HG02885 (cell line): Measurements from ENCODE around the gene GPR183.

ENCODE experiments used
- ATAC-seq: cut with Tn5 transposase; IDR thresholded peaks from one replicate; pipeline ENCODE4 v1.9.1; 2021; ENCODE audit warnings: mild to moderate bottlenecking; ENCODE audit not compliant: unreplicated experiment, poor library complexity

GPR183 gene

GRCh38 chr13:99275093-99275469 lies 32.1 kb downstream of the GPR183 start:
- no peak for ATAC-seq

DNA sequence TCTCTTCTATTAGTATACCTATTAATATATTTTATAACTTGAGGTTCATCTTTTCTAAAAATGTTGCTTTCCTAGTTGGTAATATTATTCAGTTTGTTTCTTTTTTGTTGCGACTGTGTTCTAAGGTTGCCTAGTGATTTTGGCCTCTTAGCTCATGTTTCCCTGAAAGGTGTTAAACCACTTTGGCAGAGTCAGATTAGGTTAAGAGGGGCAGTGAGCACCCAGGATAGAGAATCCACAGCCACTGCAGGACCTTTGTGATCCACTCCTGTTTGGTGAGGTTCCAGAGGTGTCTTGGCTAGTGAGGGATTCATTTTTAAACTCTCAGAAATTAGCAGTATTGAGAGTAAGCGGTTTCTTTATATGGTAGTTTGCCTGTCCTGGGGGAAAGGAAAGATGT lies 34.1 kb downstream of the GPR183 start:
- ATAC-seq: no peak

DNA sequence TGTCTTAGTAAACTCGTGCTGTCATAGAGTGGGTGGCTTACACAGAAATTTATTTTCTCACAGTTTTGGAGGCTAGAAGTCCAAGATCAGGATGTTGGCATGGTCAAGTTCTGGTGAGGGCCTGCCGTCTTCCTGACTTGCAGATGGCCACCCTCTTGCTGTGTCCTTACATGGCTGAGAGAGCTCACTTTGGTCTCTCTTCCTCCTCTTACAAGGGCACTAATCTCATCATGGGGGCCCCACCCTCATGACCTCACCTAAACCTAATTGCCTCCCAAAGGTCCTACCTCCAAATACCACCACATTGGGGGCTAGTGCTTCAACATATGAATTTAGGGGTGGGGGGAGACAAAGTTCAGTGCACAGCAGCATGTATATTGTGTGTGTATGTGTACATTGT lies 34.7 kb downstream of the GPR183 start:
- ATAC-seq: no peak

DNA sequence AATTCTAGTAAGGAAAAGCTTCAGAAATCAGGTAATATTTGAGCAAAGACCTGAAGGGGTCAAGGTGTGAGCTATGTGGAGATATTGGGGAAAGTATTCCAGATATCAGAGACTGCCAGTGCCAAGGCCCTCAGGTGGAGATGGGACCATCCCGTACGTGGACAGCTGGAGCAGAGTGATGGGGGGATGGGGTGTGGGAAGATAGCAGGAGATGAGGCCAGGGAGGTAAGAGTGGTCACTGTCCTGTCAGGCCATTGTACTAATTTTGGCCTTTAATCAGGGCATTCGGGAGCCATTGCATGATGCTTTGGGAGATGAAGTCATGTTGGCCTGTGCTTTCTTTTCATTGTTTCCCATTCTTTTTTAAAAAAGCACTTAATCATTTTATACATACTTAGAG lies 36.0 kb downstream of the GPR183 start:
- ATAC-seq: no peak

GRCh38 chr13:99270518-99270917 lies 36.7 kb downstream of the GPR183 start:
- ATAC-seq: no peak

GRCh38 chr13:99269627-99270241 lies 37.5 kb downstream of the GPR183 start:
- peak; percentile 75 for ATAC-seq

- no peak for ATAC-seq
Measured at GRCh38 chr13:99268822-99269221, 38.4 kb downstream of the GPR183 start.

DNA sequence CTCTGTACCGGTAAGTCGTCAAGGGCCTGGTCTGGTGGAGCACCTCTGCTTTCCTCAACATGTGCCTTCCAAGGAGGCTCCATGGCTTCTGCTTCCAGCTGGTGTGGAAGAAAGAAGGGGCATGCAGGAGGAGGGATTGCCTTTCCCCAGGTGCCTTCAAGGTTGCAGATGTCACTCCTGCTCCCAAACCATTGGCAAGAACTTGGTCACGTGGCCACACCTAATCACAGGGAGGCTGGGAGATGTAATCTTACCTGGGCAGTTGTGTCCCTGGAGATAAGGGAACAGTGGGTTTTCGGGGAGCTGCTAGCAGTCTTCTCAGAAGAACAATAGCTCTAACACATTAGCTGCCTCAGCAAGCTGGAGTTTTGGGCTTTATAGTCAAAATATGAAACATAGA lies 39.3 kb downstream of the GPR183 start:
- ATAC-seq: no peak

- no peak for ATAC-seq
Measured at GRCh38 chr13:99266827-99267226, 40.4 kb downstream of the GPR183 start.

GRCh38 chr13:99265821-99266426 lies 41.3 kb downstream of the GPR183 start:
- ATAC-seq: peak; percentile 58

DNA sequence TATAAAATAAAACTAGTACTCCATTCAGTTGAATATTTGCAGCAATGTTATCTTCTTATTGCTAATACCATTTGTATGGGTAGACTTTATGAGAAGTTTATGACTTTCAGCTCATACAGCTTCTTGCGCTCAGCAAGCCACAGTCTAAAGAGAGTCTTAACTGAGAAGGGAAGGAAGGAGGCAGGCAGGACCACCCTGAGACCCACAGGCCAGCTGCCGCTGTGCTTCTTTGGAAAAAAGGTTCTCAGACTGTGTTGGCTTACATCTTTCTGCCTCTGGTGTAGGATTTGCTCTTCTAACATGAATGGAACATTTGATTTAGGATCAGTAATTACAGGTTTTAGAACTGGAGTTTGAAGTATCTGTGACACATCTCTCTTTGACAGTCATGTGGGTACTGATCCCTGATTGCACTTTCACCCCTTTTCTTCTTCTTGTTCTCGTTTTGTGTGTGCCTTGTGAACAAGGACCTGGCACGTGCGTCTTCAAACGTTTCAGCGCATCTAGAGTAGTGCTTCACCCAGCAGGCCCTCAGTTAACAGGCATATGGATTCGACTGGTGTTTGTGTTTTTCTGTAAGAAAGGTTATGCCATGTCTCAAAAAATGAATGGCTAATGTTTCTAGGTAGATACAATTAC lies 41.9 kb downstream of the GPR183 start:
- no peak for ATAC-seq

GRCh38 chr13:99264051-99264450 lies 43.1 kb downstream of the GPR183 start:
- no peak for ATAC-seq

GRCh38 chr13:99263126-99263785 lies 43.9 kb downstream of the GPR183 start:
- ATAC-seq: no peak

DNA sequence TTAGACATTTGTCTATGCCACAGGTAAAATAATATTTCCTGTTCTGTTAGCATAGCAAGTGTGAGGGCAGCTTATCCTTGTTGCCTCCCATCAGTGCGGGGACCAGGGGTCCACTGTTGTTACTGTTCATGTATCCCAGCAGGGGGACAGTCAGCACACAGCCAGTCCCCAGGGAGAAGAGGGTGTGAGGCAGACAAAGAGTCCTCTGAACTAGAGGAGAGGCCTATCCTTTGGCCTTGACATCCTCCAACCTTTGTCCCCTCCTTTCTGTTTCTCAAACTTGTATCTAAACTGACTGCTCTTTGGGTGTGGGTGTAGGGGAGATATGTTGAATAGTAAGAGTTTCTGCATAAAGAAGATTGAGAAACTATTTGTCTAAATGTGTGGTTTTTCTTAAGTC lies 46.1 kb downstream of the GPR183 start:
- ATAC-seq: no peak

- no peak for ATAC-seq
Measured at GRCh38 chr13:99260216-99260615, 47.0 kb downstream of the GPR183 start.

GRCh38 chr13:99258946-99259345 lies 48.3 kb downstream of the GPR183 start:
- ATAC-seq: peak; percentile 68

DNA sequence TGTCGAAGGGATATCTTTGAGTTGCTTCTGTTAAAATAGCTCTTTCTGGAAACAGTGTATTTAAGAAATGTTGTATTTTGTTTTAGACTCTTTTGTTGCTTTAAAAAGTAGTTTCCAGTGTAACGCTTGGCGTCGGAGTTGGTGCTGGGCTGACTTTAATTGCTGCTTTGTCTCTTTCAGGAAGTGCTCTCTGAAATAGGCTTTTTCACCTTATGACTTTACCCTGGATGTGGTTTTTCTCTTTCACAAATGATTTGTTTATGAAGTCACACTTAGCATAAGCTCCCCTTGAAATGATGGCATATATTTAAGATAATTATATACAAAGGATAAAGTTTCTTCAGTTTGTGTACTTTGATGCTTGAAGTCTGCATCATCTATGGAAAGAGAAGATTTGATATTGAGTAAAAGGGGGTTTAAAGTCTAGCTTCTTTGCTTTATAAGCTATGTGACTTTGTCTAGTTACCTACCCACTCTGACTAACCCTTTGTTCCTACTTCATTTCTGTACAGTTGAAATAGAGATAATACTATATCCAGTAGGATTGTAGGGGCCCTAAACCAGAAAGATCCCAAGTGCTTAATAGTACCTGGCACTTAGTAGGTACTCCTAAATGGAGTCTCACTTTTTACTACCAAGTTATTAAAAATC lies 48.9 kb downstream of the GPR183 start, which contains the start of gene GPR18:
Gene GPR18 (minus strand): TSS at position 170 of the 651 bp plus-strand sequence. CDS start 2,507 bp downstream, outside the sequence.
- peak; percentile 95 for ATAC-seq

DNA sequence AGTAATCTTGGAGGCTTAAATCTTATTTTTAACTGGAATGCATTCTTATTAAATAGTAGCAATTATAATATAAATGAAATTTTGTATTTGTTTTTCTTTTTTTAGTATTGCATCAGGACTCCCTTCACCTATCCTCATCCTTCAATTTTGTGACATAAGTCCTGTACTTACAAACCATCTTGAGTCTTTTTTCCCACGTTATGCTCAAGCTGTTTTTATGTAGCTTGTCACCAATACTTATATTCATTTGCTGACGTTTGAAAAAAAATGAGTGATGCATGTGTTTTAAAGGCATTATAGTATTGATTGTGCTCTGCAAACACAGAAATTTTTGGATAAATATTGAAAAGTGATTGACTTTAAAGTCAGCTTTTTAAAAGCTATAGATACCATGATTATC lies 49.9 kb downstream of the GPR183 start:
- no peak for ATAC-seq

DNA sequence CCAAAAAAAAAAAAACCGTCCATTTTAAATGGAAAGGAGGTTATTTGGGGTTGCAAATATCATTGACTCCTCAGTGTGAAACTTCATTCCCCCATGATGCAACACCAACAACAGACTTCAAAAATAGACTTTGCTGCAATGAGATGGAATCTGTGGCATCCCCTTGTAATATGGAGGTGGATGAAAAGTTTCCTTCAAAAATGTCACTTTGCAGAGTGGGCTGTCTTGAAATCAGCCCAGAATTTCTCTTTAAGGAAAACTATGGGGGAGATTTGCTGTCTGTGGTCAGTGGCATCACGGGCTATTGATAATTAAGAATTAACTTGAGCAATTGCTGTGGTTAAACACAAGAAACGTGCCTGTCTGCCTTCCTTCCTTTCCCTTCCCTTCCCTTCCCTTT lies 50.5 kb downstream of the GPR183 start:
- no peak for ATAC-seq

- no peak for ATAC-seq
Measured at GRCh38 chr13:99256283-99256682, 50.9 kb downstream of the GPR183 start.

DNA sequence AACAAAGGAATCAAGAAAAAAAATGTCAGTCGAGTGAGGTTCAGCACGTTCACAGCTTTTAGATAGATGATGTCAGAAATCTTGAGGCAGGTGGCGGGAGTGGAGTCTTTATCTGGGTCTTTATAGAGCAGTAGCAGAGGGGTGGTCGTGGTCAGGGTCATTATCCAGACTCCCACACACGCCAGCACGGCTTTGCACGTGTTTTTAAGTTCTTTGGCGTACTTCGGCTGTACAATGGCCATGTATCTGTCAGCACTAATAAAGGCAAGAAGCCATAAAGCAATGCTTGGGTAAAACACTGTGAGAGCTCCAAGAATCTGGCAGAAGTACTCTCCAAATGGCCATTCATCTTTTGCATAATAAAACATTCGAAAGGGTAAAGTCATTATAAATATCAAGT lies 51.9 kb downstream of the GPR183 start:
- no peak for ATAC-seq
